Keratinocyte (primary cell): ENCODE measurements around the gene DTNB. TPM values are rescaled to one million over a fixed set of nuclear protein-coding genes. Genes with fewer than 3 reads are reported as not detected.

Experiments
- DNase-seq: peaks from one replicate; pipeline ENCODE4 v3.0.0-alpha.2; 2011; ENCODE audit warnings: low read depth, missing footprints, low spot score
- FAIRE-seq: peaks from 2 replicates; lab custom pipeline; 2011; peaks lifted over from hg19 to GRCh38; lab: Jason Lieb, UNC
- H2AFZ ChIP-seq: 2 replicates; pipeline ENCODE4 v1.6.0; 2012; ENCODE audit warnings: low read length, control low read depth, inconsistent platforms; ENCODE audit not compliant: control insufficient read depth
- H3K27ac ChIP-seq: 2 replicates; pipeline ENCODE4 v1.5.1; 2011; ENCODE audit warnings: low read length; ENCODE audit not compliant: control insufficient read depth, insufficient read depth
- H3K27me3 ChIP-seq: 3 replicates; pipeline ENCODE4 v1.6.0; 2011; ENCODE audit warnings: low read length; ENCODE audit not compliant: control insufficient read depth, insufficient read depth; ENCODE audit errors: extremely low read depth
- H3K36me3 ChIP-seq, 2 experiments: 2 replicates in 1 of 2; 3 replicates in 1 of 2; pipeline ENCODE4 v1.5.1; 2011; ENCODE audit warnings: low read length in 2 of 2, mild to moderate bottlenecking in 1 of 2; ENCODE audit not compliant: control insufficient read depth in 2 of 2, insufficient read depth in 2 of 2; ENCODE audit errors: extremely low read depth in 1 of 2
- H3K4me1 ChIP-seq: 3 replicates; pipeline ENCODE4 v1.5.1; 2011; ENCODE audit warnings: low read length; ENCODE audit not compliant: control insufficient read depth, insufficient read depth; ENCODE audit errors: extremely low read depth
- H3K4me2 ChIP-seq: 3 replicates; pipeline ENCODE4 v1.6.0; 2011; ENCODE audit warnings: low read depth, low read length; ENCODE audit not compliant: control insufficient read depth, insufficient read depth; ENCODE audit errors: extremely low read depth
- H3K4me3 ChIP-seq, 3 experiments: fragments of 200-600 bp in 1 of 3; sonication (generic) in 1 of 3; 2 replicates in 2 of 3; 3 replicates in 1 of 3; pipeline ENCODE4 v1.5.1; 2011 to 2016; ENCODE audit warnings: low read length in 3 of 3, mild to moderate bottlenecking in 3 of 3, control low read depth in 2 of 3, inconsistent platforms in 1 of 3, low read depth in 1 of 3, mixed read lengths in 1 of 3, mixed run types in 1 of 3, moderate library complexity in 1 of 3; ENCODE audit not compliant: control insufficient read depth in 2 of 3, insufficient read depth in 2 of 3; ENCODE audit errors: extremely low read depth in 1 of 3
- H3K79me2 ChIP-seq: 2 replicates; pipeline ENCODE4 v1.6.0; 2012; ENCODE audit warnings: low read length; ENCODE audit not compliant: control insufficient read depth, insufficient read depth
- H3K9ac ChIP-seq: 3 replicates; pipeline ENCODE4 v1.6.0; 2011; ENCODE audit warnings: low read length; ENCODE audit not compliant: control insufficient read depth, insufficient read depth; ENCODE audit errors: extremely low read depth
- H3K9me1 ChIP-seq: 3 replicates; pipeline ENCODE4 v1.6.0; 2011; ENCODE audit warnings: low read length; ENCODE audit not compliant: control insufficient read depth, insufficient read depth; ENCODE audit errors: extremely low read depth
- H3K9me3 ChIP-seq: 2 replicates; pipeline ENCODE4 v1.5.1; 2012; ENCODE audit warnings: low read depth, low read length; ENCODE audit not compliant: control insufficient read depth
- H4K20me1 ChIP-seq: 3 replicates; pipeline ENCODE4 v1.6.0; 2011; ENCODE audit warnings: low read length; ENCODE audit not compliant: control insufficient read depth, insufficient read depth; ENCODE audit errors: extremely low read depth
- EZH2 ChIP-seq: IDR thresholded peaks from one replicate; pipeline ENCODE4 v1.6.1; 2012; ENCODE audit warnings: inconsistent platforms, mild to moderate bottlenecking, low read length, moderate library complexity
- dilution Hi-C: fragments of 300-500 bp; cut with MboI; formaldehyde crosslinking; loops from one replicate; pipeline ENCODE4 v1.7.0; 2020; ENCODE audit warnings: low sequenced_read_pairs; ENCODE audit not compliant: extremely low pct_ligation_motif_present
- polyA plus RNA-seq, 5 experiments: library from polyadenylated mRNA; depleted of rRNA in 3 of 5; stranded (reverse) in 3 of 5; stranded (forward) in 1 of 5; unstranded in 1 of 5; fragments of >200 nt; gene quantifications; 1 replicate in 1 of 5; 2 replicates in 3 of 5; 3 replicates in 1 of 5; pipeline versions ENCODE4 v1.2.1 to v1.2.3, GENCODE V29; 2011 to 2012; ENCODE audit warnings: missing spikeins in 2 of 5, low read depth in 1 of 5, low replicate concordance in 1 of 5
- TF ChIP-seq, protein P1 (sequence below), 3 experiments: IDR thresholded peaks in 1 of 3; conservative IDR thresholded peaks in 1 of 3; optimal IDR thresholded peaks in 1 of 3; 2 replicates in 2 of 3; 3 replicates in 1 of 3; pipeline versions ENCODE3 to v1.5.1; 2011; ENCODE audit warnings: low read length in 3 of 3, mild to moderate bottlenecking in 3 of 3, moderate library complexity in 2 of 3, control low read depth in 1 of 3, inconsistent platforms in 1 of 3; ENCODE audit not compliant: insufficient read depth in 2 of 3; ENCODE audit errors: extremely low read depth in 1 of 3

The DTNB gene
- polyA plus RNA-seq, 1 donor (not counting 4 experiments of a cell fraction or from before 2014, with no cell fraction given) = 31.5 TPM

DNA sequence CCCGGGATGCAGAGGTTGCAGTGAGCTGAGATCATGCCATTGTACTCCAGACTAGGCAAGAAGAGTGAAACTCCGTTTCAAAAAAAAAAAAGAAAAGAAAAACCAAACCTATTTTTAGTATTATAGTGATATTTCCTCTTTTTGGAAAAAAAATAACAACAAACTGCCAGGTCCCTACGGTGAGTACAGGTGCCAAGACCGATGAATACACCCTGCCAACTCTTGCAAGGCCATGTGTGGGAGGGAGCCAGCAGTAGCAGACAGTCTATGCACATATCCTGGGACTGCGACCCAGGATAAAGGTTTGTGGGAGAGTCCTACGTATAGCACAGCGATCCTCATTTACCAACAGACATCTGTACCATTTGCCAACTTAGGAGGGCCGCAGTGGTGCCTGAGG, 262.1 kb downstream of the DTNB start:
- no peak for TF ChIP-seq EZH2
- TF ChIP-seq, protein P1, sequence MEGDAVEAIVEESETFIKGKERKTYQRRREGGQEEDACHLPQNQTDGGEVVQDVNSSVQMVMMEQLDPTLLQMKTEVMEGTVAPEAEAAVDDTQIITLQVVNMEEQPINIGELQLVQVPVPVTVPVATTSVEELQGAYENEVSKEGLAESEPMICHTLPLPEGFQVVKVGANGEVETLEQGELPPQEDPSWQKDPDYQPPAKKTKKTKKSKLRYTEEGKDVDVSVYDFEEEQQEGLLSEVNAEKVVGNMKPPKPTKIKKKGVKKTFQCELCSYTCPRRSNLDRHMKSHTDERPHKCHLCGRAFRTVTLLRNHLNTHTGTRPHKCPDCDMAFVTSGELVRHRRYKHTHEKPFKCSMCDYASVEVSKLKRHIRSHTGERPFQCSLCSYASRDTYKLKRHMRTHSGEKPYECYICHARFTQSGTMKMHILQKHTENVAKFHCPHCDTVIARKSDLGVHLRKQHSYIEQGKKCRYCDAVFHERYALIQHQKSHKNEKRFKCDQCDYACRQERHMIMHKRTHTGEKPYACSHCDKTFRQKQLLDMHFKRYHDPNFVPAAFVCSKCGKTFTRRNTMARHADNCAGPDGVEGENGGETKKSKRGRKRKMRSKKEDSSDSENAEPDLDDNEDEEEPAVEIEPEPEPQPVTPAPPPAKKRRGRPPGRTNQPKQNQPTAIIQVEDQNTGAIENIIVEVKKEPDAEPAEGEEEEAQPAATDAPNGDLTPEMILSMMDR (optimal IDR thresholded peaks at IDR 0.05 in 1 of 3, IDR thresholded peaks at IDR 0.05 in 1 of 3, conservative IDR thresholded peaks at IDR 0.05 in 1 of 3; ENCODE audit: extremely low read depth in 1 of 3, insufficient read depth in 2 of 3, low read length in 3 of 3) = no peak
- FAIRE-seq = no peak
- H3K79me2 ChIP-seq = no peaks in the 10 kb centered on the region
- H3K9ac ChIP-seq = no peak overlapping the region
- no peaks in the 10 kb centered on the region for H3K9me3 ChIP-seq
- no peak overlapping the region for H3K4me3 ChIP-seq
- no peak overlapping the region for H3K27ac ChIP-seq
- no peaks in the 10 kb centered on the region for H3K27me3 ChIP-seq
- DNase-seq = no peak
- H3K36me3 ChIP-seq = no peaks in the 10 kb centered on the region
- H3K9me1 ChIP-seq = no peaks in the 10 kb centered on the region
- no peaks in the 10 kb centered on the region for H3K4me1 ChIP-seq
- dilution Hi-C loops = no loop called here
- H4K20me1 ChIP-seq = no peaks in the 10 kb centered on the region
- H2AFZ ChIP-seq = no peak overlapping the region
- no peak overlapping the region for H3K4me2 ChIP-seq

DNA sequence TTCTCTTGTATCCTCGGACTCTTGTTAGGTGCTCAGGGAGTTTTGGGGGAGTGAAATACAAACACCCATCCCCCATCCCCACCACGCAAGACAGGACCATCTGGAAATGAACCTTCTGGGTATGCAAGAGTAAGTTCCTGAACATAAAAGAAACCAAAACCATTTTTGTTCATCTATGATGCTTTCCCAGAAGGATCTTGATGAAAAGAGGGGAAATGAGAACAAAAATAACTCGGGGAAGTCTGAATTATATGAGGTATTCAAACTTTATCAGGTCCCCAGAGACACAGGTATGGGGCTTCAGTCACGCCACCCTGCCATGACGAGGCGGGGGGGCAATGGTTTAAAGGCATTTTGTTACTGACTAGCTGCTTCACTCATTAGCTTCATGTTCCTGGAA, 263.0 kb downstream of the DTNB start:
- Histone ChIP-seq H3K79me2 (no peaks in the 10 kb centered on the region), H3K27ac (no peak overlapping the region), H3K27me3 (no peaks in the 10 kb centered on the region), H3K9ac (no peak overlapping the region), H3K4me1 (no peaks in the 10 kb centered on the region), H3K4me3 (no peak overlapping the region), H4K20me1 (no peaks in the 10 kb centered on the region), H3K9me1 (no peaks in the 10 kb centered on the region), H3K9me3 (no peaks in the 10 kb centered on the region), H3K36me3 (no peaks in the 10 kb centered on the region), H2AFZ (no peak overlapping the region), H3K4me2 (no peak overlapping the region)
- no peak for DNase-seq
- TF ChIP-seq, protein P1 (optimal IDR thresholded peaks at IDR 0.05 in 1 of 3, IDR thresholded peaks at IDR 0.05 in 1 of 3, conservative IDR thresholded peaks at IDR 0.05 in 1 of 3; ENCODE audit: extremely low read depth in 1 of 3, insufficient read depth in 2 of 3, low read length in 3 of 3) = no peak
- TF ChIP-seq EZH2 = no peak
- dilution Hi-C loops = no loop called here
- FAIRE-seq = no peak
